ENCODE measurements around the gene DLG2.
"Not testable (repeated sequence)": the region's sequence is repeated elsewhere in the genome, so short reads cannot be mapped to it uniquely, and the experiment has no call there.

The DLG2 gene

DNA sequence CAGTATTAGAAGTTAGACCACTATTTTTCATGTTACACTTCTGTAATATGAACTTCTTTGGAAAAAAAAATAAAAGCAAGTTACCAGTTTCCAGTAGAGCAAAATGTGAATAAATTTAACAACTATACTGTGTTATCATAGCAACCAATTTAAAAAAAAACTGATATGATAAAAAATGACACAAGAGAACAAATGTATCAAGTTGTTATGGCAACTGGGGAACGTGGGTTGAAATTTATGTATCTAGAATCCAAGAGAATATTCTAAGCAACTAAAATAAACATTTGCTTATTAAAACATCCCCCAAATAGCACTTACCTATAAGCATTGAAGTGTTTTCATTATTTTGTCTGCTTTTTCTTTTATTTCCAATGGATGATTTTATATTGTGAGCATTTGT is 442.4 kb downstream of the DLG2 start:
- DNase-seq = no peak

DNA sequence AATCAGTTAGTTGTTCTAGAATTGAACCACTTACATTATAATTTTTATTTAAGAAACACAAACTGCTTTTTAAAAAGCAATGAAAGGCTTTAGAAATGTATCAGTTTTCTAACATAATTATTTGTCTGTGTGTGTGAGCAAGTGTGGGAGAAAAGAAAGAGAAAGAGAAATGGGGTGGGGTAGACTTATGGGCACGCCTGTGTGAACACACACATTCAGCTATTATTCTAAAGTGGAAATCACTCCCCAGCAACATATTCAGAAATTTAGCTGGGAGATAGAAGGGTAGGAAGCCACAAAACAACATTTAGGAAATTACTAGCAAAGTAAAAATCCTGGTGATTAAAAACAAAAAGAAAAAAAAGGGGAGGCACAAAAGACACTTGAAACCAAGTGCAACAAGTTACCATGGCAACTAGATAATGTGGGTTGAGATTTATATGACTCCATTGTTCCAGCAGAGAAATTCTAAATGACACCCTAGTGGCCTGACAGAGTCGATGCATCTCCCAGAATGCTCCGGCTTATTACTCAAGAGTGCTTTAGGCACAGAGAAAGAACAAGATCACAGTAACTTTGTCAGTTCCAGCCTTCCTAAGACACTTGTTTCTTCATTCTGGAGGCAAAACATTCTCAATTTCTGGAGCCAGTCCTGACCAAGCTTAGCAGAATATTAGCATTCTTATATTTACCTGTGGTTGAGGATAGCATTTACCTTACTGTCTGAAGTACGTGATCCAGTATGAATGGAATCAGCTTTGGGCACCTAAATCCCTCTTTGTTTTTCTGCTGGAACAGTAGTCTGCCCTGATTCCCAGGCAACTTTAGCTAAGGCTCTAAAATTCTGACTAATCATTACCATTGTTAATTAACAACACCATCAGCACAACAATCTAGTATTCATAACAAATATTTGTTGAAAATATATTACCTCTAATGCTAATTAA is 444.4 kb downstream of the DLG2 start:
- DNase-seq = no peak

GRCh38 chr11:85180528-85180927 is 446.6 kb downstream of the DLG2 start:
- DNase-seq = no peak

GRCh38 chr11:85171648-85172257 is 455.4 kb downstream of the DLG2 start:
- no peak for DNase-seq

DNA sequence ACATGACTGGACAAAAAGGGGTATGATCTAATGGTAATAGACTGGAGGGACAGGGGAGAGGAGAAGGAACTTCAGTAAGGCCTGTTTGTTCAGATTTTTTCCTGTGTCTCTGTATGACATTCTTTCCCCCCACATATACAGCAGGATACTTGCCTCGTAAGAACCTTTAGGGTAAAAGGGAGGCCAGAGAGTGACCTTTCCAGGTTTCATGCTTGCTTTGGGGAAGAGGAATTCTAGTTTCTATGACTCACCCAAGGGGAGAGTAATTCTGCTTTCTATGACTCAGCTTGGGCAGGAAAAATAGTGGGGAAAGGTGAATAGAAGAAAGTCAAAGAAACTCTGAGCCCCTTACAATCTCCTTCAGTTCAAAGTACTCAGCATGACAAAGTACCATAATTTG is 457.0 kb downstream of the DLG2 start:
- DNase-seq = no peak

DNA sequence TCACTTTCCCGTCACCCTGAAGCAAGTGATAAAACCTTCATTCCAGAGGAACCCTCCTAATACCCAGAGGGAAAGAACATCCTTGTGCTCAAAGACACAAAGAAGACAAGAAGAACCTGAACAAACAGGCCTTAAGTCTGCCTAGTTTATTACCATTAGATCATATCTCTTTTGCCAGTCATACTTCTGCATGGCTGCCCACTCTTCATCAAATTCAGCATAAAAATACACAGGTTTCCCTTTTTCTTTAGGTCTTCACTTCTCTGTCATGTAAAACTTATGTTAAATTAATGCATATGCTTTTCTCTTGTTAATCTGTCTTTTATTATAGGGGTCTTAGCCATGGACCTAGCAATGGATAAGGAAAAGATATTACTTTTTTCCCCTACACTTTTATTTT is 459.7 kb downstream of the DLG2 start:
- no peak for DNase-seq

- no peak for DNase-seq
These were observed 460.1 kb downstream of the DLG2 start for GRCh38 chr11:85167038-85167437.

DNA sequence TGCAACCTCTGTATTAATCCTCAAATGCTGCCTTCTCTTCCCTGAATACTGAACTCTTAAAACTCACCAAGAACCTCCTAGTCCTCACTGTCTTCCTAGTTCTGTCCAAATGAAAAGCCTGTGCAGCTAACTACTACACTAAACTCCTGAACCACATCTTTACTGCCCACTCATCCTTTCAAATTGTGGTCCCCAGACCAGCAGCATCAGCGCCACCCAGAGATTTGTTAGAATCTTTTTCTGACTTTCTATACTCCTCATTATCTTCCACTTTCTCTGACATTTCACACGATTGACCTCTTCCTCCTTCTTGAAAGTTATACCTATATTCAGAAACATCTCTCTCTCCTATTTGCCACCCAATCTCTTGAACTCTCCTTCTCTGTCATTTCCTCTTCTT is 461.3 kb downstream of the DLG2 start:
- DNase-seq = no peak

DNA sequence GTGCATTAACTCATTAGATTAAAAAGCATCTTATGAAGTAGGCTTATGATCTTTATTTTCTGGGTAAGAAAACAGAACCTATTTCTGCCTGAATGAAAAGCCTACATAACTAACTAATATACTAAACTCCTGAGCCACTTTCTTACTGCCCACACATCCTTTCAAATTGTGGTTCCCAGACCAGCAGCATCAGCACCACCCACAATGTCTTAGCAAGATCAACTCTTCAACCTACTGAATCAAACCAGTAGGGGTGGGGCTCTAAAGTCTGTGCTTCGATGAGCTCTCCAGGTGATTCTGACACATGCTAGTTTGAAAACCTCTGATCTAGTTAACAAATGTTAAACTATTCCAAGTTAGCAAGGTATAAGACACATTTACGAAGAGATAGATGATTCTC is 462.4 kb downstream of the DLG2 start:
- no peak for DNase-seq

- DNase-seq = no peak
These were observed 472.9 kb downstream of the DLG2 start for GRCh38 chr11:85154294-85154693.

GRCh38 chr11:85137597-85137996 is 489.5 kb downstream of the DLG2 start:
- DNase-seq = no peak

DNA sequence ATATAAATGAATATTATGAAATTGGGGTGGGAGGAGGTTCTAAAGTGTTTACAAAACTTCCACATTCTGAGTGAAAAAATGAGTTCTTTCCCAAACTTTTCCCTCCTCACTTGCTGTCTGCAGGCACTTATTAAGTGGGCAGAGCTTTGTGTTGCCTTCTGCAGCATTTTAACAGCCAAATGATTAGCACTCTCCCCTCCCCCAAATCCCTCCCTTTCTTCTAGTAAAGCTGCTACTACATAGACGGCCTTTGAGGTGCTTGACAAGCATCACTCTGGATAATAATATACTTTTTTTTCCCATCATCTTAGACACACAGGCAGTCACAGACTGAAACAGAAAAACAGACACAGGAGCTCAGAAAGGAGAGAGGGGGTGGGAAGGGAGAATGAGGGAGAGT is 493.5 kb downstream of the DLG2 start:
- no peak for DNase-seq

GRCh38 chr11:85132851-85133585 is 494.1 kb downstream of the DLG2 start:
- no peak for DNase-seq

DNA sequence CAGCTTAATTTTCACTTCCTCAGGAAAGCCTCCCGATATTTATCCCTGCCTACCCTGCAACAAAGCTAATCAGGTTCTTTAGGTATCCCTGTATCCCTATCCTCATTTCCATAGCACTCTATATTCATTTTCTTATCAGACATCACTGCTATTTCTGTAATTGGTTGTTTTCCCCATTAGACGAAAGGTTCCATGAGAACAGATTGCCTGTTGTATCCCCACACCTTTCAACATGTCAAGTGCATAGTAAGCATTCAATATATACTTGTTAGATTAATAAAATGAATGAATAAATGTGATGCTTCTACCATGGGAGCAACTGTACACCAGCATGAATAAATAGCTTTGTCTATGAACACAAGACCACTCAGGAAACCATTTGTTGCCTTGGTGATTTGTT is 499.8 kb downstream of the DLG2 start:
- DNase-seq = no peak

GRCh38 chr11:85123752-85124231 is 503.4 kb downstream of the DLG2 start:
- no peak for DNase-seq

DNA sequence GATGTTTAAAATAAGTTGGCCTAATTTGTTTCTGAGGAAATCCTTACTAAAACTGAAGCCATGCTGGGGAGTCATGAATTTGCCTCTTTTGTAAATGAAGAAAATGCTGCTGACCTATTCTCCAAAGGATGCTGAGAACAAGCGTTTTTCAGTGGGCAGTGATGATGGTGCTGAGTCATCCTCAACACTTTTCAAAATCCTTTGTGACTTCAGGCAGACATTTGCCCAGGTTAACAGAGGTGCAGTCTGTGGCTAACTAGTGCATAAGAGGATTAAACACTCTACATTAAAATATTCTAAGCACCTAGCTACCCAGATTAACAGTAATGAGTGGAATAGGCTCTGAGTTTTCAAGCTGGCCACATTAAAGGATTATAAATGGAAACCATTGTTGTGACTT is 509.0 kb downstream of the DLG2 start:
- no peak for DNase-seq

DNA sequence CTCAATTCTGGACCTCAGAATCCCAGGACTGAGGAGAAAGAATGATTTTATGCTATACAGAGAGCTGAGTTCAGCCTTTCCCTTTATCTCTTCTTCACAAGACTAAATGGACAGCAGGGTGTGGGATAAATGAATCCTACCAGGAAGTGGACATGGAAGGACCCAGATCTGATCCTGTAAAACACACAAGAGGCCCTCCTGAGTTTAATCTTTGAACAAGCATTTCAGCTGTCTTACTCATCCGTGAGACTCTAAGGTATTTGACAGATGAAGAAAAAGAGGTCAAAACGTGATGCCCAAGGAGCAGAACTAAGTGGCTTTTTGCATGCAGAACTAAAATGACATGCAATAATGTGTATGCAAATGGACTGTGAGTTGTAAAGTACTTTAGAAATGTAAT is 511.3 kb downstream of the DLG2 start:
- no peak for DNase-seq

DNA sequence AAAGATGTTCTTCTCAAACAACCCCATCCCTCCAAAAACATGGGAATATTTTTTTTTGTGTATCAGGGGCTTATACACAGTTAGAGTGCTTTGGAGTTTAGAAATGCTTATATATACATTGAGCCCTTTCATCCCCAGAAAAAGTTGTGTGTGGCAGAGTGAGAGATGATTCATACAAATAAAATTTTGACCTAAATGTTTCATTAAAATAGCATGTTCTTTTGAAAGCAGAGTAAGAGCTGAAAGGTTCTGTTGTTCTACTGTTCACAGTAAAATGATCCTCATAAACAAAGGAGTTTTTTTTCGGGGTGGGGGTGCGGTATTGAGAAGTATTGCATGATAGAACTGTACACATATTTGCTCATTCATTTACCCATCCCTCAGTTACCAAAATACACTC is 512.4 kb downstream of the DLG2 start:
- no peak for DNase-seq

- DNase-seq = not testable (repeated sequence)
These were observed 516.9 kb downstream of the DLG2 start for GRCh38 chr11:85110246-85110645.

DNA sequence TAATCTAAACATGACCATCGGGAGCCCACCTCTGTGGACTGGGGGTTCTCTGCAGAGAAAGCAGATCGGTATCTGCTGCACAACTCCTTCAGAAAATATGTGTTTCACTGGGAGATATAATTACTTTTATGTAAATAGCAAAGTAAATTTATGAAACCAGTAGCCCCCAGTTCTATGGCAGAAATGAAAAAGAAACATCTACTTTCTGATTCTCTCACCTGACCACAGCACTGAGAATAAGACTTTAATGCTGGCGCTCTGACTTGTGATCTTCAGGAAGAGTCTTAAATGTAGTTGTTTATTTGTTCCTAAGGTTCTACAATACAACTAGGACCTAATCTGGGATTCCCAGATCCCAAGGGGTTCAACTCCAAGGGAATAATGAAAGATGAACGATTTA is 518.0 kb downstream of the DLG2 start:
- no peak for DNase-seq

DNA sequence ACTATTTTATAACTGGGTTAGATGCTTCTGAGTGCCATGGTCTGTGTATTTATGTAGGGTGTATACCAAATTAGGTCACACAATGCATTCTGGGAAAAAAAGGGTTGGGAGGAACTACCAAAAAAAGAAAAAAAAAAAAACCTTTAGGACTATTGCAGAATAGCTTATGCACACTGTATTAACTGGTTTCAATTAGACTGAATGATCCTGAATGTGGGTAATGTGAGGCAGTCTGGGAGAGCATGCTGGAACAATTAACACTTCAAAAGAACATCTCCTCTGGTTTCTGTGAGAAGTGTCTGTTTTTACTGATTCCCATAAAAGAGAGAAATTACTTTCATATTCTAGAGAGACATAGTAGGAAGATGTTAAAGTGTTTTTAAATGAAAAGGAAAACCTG is 521.3 kb downstream of the DLG2 start:
- no peak for DNase-seq

GRCh38 chr11:85099522-85099921 is 527.6 kb downstream of the DLG2 start:
- DNase-seq = no peak

GRCh38 chr11:85098996-85099395 is 528.1 kb downstream of the DLG2 start:
- DNase-seq = no peak

GRCh38 chr11:85096939-85097338 is 530.2 kb downstream of the DLG2 start:
- DNase-seq = no peak

Measured in NCI-H1694 (cell line).